ENCODE results near the gene ZFP92. TPM values are rescaled to one million over a fixed set of nuclear protein-coding genes. Genes with fewer than 3 reads are reported as not detected.
"Not testable (repeated sequence)": the region's sequence is repeated elsewhere in the genome, so short reads cannot be mapped to it uniquely, and the experiment has no call there.

Gene ZFP92, protein sequence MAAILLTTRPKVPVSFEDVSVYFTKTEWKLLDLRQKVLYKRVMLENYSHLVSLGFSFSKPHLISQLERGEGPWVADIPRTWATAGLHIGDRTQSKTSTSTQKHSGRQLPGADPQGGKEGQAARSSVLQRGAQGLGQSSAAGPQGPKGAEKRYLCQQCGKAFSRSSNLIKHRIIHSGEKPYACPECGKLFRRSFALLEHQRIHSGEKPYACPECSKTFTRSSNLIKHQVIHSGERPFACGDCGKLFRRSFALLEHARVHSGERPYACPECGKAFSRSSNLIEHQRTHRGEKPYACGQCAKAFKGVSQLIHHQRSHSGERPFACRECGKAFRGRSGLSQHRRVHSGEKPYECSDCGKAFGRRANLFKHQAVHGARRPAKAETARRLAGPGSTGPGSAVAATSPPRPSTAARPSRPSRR
- total RNA-seq = 1.9 TPM

- DNase-seq = no peak
Observed at GRCh38 chrX:153411255-153411987, at the start of gene ZFP92. Gene ZFP92, plus strand, starts transcription at chrX:153411472. Its CDS starts 6,851 bp downstream, at chrX:153418323.

DNA sequence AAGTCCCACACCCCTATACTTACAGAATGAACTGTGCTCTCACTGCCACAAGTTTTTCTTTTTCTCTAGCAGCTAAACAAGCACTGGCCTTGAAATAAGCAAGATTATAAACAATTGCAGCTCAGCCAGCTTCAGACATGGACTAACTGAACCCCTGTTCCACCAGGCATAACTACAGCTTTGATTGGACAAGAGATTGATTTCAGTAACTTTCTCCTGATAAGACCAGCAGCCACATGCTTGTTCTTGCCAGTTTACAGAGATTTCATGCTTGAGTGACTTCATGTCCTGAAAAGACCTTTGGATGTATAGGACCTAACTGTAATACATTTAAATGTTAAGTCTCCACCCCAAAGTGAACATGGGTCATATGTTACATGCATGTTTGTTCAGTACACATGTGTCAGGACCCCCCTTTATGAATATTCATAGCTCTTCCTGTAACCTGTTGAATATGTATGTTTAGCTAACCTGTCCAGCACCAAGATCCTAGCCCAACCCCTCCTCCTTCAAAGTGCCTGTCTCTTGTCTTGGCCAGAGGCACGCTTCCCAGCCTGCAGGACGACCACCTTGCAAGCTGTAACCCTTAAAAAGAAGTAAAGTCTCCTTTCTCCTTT, 49.4 kb upstream of the ZFP92 start:
- DNase-seq = no peak

GRCh38 chrX:153365670-153366069, 45.6 kb upstream of the ZFP92 start:
- no peak for DNase-seq

DNA sequence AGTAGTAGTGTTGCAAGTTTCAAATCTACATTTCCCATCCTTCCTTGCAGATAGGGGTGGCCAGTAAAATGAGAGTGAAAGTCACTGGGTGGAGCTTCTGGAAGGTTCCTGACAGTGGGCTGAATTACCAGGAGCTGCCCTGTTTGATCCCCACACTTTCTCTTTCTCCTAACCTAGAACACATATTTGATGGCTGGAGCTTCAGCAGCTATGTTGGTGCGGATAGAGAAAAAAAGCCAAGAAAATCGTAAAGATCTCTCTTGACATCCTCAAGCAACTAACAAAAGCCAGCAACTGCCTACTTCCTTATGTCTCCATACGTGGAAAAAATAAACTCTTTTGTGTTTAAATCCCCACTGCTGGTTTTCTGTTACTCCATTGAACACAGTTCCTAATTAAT, 45.2 kb upstream of the ZFP92 start:
- DNase-seq = no peak

- no peak for DNase-seq
Observed at GRCh38 chrX:153366878-153367538, 44.3 kb upstream of the ZFP92 start.

- DNase-seq = no peak
Observed at GRCh38 chrX:153370293-153371055, 40.8 kb upstream of the ZFP92 start.

DNA sequence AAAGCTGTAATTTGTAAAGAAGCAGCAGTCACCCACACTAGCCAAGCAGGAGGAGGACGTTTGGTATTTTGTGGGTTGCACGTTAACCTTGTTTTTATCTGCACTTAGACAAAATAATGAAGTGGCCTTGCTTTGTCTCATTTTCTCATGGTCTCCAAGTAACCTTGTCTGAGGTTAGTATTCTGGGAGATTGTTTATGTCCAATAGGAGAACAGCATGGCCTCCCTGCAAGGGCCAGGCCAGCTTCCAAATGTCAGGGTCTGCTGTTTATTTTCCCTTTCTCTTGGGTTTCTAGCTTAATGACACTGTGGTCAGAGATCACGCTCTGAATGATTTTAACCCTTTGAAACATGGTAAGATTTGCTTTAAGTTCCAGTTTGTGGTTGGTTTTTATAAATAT, 40.0 kb upstream of the ZFP92 start:
- no peak for DNase-seq

DNA sequence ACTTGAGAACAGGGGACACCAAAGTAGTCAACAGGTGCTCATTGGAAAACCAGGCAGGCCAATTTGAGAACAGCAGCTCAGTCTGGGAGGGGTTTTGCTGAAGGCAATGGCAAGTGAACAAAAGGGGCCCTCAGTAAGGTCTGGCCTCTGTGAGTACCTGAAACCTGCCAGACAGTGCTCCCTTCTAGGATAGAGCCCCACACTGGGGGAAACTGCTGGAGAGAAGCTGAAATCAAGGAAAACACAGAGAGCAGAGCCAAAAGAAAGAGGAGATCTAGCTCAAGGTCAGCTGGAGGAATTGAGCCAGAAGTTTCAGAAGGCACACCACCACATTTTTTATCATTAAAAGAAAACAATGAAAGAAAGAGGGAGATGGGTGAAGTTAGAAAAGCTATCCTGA, 38.3 kb upstream of the ZFP92 start:
- DNase-seq = no peak

- no peak for DNase-seq
Observed at GRCh38 chrX:153374426-153374825, 36.8 kb upstream of the ZFP92 start.

DNA sequence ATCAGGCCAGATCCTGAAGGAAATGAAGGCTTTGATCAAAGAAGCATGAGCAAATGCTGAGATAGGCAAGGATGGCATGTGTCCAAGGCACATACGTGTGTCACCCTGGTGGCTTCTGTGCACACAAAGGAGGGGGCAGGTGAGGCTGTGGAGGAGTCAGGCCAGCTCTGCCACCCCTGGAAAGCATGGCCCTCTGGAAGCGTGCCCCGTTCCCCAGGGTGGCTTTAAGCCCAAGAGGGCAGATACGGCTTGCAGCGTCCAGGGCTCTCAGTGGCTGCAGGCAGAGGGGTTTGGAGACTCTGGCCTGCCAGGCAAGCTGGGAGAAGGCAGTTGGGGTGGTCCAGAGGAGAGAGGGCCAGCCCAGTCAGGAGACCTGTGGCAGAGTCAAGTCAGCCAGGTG, 35.7 kb upstream of the ZFP92 start:
- DNase-seq = no peak

- no peak for DNase-seq
Observed at GRCh38 chrX:153377727-153378126, 33.5 kb upstream of the ZFP92 start.

GRCh38 chrX:153378607-153379006, 32.7 kb upstream of the ZFP92 start:
- DNase-seq = no peak

DNA sequence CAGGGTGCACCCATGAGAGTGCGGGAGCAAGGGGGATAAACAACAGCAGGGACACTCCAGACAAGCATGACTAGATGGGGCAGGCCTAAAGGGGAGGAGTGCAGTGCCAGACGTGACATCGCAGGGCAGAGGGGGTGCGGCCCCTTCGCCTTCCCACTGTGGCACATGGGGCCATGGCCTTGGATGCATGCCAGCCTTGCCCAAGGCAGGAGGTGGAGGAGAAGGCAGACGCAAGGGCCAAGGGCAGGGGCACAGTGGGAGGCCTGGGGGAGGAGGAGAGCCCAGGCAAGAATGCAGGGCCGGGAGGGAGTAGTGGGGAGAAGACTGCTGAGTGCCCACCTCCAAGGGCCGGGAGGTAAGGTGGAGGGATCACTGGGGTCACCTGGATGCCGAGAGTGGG, 31.8 kb upstream of the ZFP92 start:
- DNase-seq = no peak

DNA sequence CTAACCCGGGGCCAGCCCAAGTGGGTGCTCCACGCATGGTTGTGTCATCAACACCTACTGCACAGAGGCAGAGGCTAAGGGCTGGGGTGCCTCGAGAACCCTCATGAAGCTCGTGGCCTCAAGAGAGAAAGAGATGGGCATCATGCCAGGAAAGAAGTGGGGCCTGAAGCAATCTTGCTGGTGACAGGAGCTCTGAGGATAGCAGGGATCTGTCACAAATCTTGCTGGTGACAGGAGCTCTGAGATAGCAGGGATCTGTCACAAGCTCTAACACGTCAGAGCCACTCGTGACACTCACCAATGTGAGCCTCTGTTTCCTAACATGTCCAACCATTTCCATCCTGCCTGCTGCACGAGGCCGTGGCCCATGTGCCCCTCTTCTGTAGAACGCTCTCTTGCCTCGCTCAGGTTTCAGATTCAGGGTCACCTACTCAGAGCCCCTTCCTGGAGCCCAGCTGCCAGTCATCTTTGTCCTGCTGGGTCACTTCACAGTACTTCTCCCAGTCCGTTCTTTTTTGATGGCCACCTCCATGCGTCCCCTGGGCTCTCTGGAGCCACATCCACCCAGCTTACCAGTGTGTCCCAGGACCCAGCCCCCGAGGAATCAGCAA, 31.2 kb upstream of the ZFP92 start:
- no peak for DNase-seq

- no peak for DNase-seq
Observed at GRCh38 chrX:153380691-153381090, 30.6 kb upstream of the ZFP92 start.

DNA sequence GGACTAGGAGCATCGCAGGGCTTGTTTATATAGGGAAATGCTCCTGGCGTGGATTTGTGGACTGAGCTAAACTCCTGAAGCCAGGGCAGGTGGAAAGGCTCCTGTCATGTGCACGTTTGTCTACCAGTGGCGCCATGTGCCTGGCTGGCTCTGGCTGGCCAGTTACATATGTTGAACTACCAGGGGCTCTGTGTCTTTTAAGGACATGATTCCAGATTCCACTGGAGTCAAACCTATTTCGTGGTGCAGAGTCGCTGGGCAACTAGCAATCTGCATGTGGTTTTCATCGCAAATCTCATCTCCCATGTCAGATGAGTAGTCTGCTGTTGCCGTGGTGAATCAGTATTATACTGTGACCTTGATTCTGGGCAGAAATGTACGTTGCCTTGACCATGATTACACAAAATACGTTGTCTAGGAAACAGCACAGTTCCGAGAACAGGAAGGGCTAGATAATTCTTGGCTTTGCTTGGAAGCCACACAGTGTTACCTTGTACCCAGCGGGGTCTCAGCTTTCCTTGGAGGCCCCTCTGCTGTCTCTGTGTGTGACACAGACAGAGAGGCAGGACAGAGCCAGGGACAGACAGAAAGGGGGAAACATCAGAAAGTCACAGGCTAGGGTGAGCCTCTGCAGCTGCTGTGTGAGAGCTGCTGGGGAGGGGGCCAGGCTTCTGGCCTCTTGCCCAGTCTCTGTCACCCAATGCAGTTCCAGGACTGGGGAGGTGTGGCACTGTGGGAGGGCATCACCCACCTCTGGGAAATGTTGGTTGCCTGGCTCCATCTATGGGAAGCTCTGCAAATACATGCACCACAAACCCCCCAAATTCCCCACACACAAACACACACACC, 29.4 kb upstream of the ZFP92 start:
- no peak for DNase-seq

- DNase-seq = no peak
Observed at GRCh38 chrX:153382563-153383482, 28.4 kb upstream of the ZFP92 start.

- no peak for DNase-seq
Observed at GRCh38 chrX:153384390-153384789, 26.9 kb upstream of the ZFP92 start.

DNA sequence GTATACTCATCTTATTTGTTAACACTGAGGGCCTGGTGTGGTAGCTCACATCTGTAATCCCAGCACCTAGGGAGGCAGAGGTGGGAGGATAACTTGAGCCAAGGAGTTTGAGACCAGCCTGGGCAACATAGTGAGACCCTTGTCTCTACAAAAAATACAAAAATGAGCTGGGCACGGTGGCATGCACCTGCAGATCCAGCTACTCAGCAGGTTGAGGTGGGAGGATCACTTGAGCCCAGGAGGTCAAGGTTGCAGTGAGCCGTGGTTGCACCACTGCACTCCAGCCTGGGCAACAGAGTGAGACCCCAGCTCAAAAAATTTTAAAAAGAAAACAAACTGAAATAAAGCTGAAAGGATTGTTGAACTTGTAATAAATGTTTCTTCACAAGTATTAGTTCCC, 26.3 kb upstream of the ZFP92 start:
- DNase-seq = not testable (repeated sequence)

Data from occipital lobe (tissue), 2 donors.